ENCODE results near the gene SPDYE6.
"Not testable (repeated sequence)": the region's sequence is repeated elsewhere in the genome, so short reads cannot be mapped to it uniquely, and the experiment has no call there.

SPDYE6 gene, protein sequence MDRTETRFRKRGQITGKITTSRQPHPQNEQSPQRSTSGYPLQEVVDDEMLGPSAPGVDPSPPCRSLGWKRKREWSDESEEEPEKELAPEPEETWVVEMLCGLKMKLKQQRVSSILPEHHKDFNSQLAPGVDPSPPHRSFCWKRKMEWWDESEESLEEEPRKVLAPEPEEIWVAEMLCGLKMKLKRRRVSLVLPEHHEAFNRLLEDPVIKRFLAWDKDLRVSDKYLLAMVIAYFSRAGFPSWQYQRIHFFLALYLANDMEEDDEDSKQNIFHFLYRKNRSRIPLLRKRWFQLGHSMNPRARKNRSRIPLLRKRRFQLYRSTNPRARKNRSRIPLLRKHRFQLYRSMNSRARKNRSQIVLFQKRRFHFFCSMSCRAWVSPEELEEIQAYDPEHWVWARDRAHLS

DNA sequence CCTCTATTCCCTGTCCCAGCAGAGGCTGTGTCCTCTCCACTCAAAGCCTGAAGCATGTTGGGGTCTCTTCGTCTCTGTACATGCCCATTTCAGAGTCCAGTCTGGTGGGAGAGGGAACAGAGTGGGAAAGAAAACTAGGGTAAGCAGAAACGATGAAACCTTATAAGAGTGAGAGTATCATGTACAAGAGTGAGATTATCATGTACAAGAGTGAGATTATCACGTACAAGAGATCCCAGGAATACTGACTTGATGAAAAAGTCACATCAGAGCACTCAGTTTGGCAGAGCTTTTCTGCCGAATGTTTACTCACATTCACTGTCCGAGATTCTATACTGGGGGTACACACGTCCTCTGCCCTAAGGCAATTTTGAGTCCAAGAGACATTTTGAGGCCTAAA lies at the start of gene SPDYE6:
SPDYE6 (minus strand) TSS at position 101 of the 400 bp plus-strand sequence. CDS start 421 bp downstream, outside the sequence.
- TF ChIP-seq, protein P1, sequence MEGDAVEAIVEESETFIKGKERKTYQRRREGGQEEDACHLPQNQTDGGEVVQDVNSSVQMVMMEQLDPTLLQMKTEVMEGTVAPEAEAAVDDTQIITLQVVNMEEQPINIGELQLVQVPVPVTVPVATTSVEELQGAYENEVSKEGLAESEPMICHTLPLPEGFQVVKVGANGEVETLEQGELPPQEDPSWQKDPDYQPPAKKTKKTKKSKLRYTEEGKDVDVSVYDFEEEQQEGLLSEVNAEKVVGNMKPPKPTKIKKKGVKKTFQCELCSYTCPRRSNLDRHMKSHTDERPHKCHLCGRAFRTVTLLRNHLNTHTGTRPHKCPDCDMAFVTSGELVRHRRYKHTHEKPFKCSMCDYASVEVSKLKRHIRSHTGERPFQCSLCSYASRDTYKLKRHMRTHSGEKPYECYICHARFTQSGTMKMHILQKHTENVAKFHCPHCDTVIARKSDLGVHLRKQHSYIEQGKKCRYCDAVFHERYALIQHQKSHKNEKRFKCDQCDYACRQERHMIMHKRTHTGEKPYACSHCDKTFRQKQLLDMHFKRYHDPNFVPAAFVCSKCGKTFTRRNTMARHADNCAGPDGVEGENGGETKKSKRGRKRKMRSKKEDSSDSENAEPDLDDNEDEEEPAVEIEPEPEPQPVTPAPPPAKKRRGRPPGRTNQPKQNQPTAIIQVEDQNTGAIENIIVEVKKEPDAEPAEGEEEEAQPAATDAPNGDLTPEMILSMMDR (IDR thresholded peaks at IDR 0.05), result not testable (repeated sequence)

DNA sequence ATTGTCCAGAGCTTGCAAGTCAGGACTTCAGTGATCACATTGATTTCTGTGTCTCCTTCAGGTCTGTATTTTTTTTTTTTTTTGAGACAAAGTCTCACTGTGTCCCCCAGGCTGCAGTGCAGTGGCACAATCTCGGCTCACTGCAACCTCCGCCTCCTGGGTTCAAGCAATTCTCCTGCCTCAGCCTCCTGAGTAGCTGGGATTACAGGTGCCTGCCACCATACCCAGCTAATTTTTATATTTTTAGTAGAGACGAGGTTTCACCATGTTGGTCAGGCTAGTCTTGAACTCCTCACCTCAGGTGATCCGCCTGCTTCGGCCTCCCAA lies 48.6 kb upstream of the SPDYE6 start:
- TF ChIP-seq, protein P1 (IDR thresholded peaks at IDR 0.05), result peak; percentile 16; the same call in 1 of the 2 replicates

DNA sequence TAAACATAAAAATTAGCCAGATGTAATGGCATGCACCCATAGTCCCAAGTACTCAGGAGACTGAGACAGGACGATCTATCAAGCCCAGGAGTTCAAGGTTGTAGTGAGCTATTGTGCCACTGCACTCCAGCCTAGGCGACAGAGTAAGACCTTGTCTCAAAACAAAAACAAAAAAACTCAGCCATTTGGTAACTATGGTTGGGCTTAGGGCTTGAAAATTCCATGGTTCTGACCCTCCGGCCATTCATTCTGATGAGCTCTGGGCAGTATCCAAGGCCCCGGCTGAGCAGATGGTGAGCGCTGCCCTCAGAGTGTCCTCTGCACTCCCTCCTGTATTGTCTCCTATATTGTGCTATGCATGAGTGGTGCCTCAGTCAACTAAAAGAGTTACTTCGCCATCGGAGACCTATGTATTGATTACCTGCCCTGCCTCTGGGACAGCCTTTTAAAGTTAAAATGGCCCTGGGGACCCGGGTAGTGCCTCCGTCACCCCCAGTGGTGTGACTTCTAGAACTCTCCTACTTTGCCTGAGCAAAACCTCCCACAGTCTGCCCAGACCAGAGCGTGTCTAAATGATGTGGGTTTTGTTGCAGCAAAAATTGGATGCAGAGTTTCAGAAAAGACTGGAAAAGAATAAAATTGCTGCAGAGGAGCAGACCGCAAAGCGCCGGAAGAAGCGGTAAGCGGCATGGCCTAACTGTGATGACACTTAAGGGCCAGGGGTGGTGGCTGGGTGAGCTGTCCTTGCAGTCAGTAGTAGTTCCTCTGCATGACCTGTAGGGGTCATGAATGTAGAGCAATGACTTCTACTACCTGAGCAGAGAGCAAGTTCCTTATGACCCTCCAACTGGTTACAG lies 48.0 kb upstream of the SPDYE6 start:
- TF ChIP-seq, protein P1 (IDR thresholded peaks at IDR 0.05), result peak; percentile 69

DNA sequence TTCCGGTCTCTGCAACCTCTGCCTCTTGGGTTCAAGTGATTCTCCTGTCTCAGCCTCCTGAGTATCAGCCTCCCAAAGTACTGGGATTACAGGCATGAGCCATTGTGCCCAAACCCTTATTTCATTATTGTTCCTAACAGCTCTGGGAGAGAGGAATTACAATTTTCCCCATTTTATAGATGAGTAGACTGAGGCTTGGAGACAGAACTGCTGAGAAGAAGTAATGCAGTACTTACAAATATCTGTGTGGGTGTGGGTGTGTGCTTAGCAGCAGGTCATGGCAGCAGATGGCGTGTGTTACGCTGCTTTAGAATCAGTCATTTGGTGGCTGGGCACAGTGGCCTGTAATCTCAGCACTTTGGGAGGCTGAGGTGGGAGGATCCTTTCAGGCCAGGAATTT lies 47.3 kb upstream of the SPDYE6 start:
- TF ChIP-seq, protein P1 (IDR thresholded peaks at IDR 0.05), result no peak

DNA sequence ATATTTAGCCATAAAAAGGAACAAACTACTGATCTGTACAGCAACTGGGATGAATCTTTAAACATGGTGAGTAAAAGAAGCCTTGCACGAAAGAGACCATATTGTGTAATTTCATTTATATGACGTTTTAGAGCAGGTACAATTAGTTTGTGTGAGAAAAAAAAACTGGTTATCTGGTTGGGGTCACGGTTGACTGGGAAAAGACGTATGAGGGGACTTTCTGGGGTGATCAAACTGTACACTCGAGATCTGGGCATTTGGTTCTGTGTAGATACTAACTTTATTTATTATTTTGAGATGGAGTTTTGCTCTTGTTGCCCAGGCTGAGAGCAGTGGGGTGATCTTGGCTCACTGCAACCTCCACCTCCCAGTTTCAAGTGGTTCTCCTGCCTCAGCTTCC lies 44.1 kb upstream of the SPDYE6 start:
- TF ChIP-seq, protein P1 (IDR thresholded peaks at IDR 0.05), result no peak

DNA sequence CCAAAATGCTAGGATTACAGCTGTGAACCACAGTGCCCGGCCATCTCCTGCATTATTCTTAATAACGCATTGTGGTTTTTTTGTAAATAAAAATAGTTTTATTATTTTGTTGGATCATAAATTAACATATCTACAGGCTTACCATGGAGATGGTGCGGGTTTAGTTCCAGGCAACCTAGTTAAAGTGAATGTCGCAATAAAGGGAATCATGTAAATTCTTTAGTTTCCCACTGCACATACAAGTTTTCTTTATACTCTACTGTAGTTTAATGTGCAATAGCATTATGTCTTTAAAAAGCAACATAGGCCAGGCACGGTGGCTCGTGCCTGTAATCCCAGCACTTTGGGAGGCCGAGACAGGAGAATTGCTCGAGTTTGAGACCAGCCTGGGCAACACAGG lies 42.3 kb upstream of the SPDYE6 start:
- TF ChIP-seq, protein P1 (IDR thresholded peaks at IDR 0.05), result no peak

DNA sequence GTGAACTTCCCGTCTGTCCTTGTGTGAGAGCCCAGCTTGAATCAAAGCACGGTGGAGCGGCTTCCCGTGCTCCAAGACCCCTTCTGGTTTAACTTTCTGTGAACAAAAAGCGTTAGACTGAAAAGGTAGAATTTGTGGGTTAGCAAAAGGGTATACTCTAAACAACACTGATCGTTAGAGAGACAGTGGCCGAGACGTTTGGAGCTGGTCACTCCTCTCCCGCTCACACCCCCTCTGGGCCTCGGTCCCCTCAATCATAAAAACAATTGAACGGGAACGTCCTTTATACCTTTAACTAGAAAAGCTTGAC lies 40.4 kb upstream of the SPDYE6 start:
- TF ChIP-seq, protein P1 (IDR thresholded peaks at IDR 0.05), result no peak
